Mesendoderm (in vitro differentiated cells): ENCODE data around the gene IL15.

Source experiments
- DNase-seq: peaks from one replicate; pipeline ENCODE4 v3.0.0; 2013
- H2AK5ac ChIP-seq: 2 replicates; pipeline ENCODE4 v1.6.1; 2013; ENCODE audit warnings: low read length, inconsistent platforms
- H2BK120ac ChIP-seq: 2 replicates; pipeline ENCODE4 v1.6.1; 2013; ENCODE audit warnings: low read depth, mild to moderate bottlenecking, low read length, moderate library complexity, mixed read lengths
- H2BK15ac ChIP-seq: replicated peaks from 2 replicates; pipeline ENCODE4 v1.6.1; 2013; ENCODE audit warnings: low read depth, mild to moderate bottlenecking, moderate library complexity
- H2BK5ac ChIP-seq: 2 replicates; pipeline ENCODE4 v1.6.1; 2013; ENCODE audit warnings: low read length, inconsistent platforms
- H3K18ac ChIP-seq: 2 replicates; pipeline ENCODE4 v1.6.1; 2013; ENCODE audit warnings: mild to moderate bottlenecking, low read length, mixed read lengths
- H3K23ac ChIP-seq: one replicate; pipeline ENCODE4 v1.6.1; 2013; ENCODE audit warnings: low read length
- H3K27ac ChIP-seq: 2 replicates; pipeline ENCODE4 v1.5.1; 2013; ENCODE audit warnings: low read depth, mild to moderate bottlenecking, inconsistent platforms, low read length, moderate library complexity
- H3K27me3 ChIP-seq: 2 replicates; pipeline ENCODE4 v1.6.1; 2013; ENCODE audit warnings: low read length, control low read depth, mild to moderate bottlenecking, inconsistent platforms; ENCODE audit not compliant: insufficient read depth, poor library complexity
- H3K36me3 ChIP-seq: 2 replicates; pipeline ENCODE4 v1.6.1; 2013; ENCODE audit warnings: low read length, inconsistent platforms; ENCODE audit not compliant: control insufficient read depth, insufficient read depth
- H3K4ac ChIP-seq: one replicate; pipeline ENCODE4 v1.6.1; 2013; ENCODE audit warnings: low read depth, mild to moderate bottlenecking, low read length, moderate library complexity
- H3K4me1 ChIP-seq: 2 replicates; pipeline ENCODE4 v1.6.1; 2013; ENCODE audit warnings: low read depth, low read length, inconsistent platforms; ENCODE audit not compliant: control insufficient read depth
- H3K4me2 ChIP-seq: 2 replicates; pipeline ENCODE4 v1.6.1; 2013; ENCODE audit warnings: low read length
- H3K4me3 ChIP-seq: 2 replicates; pipeline ENCODE4 v1.5.1; 2013; ENCODE audit warnings: mild to moderate bottlenecking, low read length
- H3K56ac ChIP-seq: one replicate; pipeline ENCODE4 v1.6.1; 2013; ENCODE audit warnings: low read length
- H3K79me1 ChIP-seq: 2 replicates; pipeline ENCODE4 v1.6.1; 2013; ENCODE audit warnings: low read length, inconsistent platforms
- H3K79me2 ChIP-seq: 2 replicates; pipeline ENCODE4 v1.6.1; 2013; ENCODE audit warnings: mild to moderate bottlenecking, low read length; ENCODE audit not compliant: control insufficient read depth, insufficient read depth
- H3K9ac ChIP-seq: 2 replicates; pipeline ENCODE4 v1.6.1; 2013; ENCODE audit warnings: low read length, inconsistent platforms
- H4K5ac ChIP-seq: one replicate; pipeline ENCODE4 v1.6.1; 2013; ENCODE audit warnings: low read length
- H4K8ac ChIP-seq: one replicate; pipeline ENCODE4 v1.6.1; 2013; ENCODE audit warnings: low read depth, mild to moderate bottlenecking, control low read depth, low read length, moderate library complexity
- WGBS: extraction: QIAGEN DNeasy Blood & Tissue Kit; methylation state at CpG from one replicate; pipeline ENCODE4 v1.1.7; 2013; ENCODE audit warnings: low lambda C conversion rate, missing lambda C conversion rate; ENCODE audit not compliant: insufficient coverage; ENCODE audit errors: extremely low coverage; 5-methylcytosine and 5-hydroxymethylcytosine counted together

The IL15 gene

DNA sequence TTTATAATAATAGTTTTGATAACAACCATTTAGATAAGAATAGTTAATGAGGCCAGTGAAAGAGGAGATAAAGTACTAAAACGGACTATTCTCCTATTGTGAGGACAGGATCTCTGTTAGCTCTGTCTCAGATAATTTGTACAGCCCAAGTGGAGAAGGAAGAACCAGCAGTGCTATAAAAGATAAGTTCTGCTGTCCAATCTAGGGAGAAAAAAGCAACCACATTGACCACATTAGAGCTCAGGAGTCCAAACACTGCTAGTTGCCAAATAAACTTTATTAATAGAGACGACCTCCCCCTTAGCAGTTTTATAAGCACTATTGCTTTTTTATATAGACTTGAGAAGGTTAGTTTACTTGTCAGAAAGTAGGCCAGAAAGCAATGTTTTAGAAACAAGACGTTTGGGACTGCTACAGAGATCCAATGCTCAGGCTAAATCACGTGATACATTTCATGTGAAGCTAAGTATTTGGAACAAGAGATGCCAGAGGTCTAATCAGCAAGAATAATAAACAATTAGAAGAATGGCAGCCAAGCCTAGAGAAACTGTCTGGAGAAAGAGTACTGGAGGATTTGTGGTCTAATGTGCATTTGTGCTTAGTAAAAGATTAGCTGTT lies 15.9 kb downstream of the IL15 start:
- H2BK15ac ChIP-seq: no peak overlapping the region
- H3K36me3 ChIP-seq: no peaks in the 10 kb centered on the region
- H3K4me1 ChIP-seq: no peaks in the 10 kb centered on the region
- no peak overlapping the region for H4K5ac ChIP-seq
- DNase-seq: no peak
- no peaks in the 10 kb centered on the region for H3K79me1 ChIP-seq
- WGBS: no CpG with 5 or more reads among the region's 4 CpGs
- no peak overlapping the region for H2BK5ac ChIP-seq
- no peak overlapping the region for H3K23ac ChIP-seq
- H3K56ac ChIP-seq: no peak overlapping the region
- H2BK120ac ChIP-seq: no peak overlapping the region
- no peak overlapping the region for H2AK5ac ChIP-seq
- no peak overlapping the region for H4K8ac ChIP-seq
- no peak overlapping the region for H3K9ac ChIP-seq
- H3K4ac ChIP-seq: no peak overlapping the region
- no peak overlapping the region for H3K4me3 ChIP-seq
- no peaks in the 10 kb centered on the region for H3K79me2 ChIP-seq
- H3K4me2 ChIP-seq: no peak overlapping the region
- no peak overlapping the region for H3K18ac ChIP-seq
- H3K27me3 ChIP-seq: no peaks in the 10 kb centered on the region
- H3K27ac ChIP-seq: no peak overlapping the region

DNA sequence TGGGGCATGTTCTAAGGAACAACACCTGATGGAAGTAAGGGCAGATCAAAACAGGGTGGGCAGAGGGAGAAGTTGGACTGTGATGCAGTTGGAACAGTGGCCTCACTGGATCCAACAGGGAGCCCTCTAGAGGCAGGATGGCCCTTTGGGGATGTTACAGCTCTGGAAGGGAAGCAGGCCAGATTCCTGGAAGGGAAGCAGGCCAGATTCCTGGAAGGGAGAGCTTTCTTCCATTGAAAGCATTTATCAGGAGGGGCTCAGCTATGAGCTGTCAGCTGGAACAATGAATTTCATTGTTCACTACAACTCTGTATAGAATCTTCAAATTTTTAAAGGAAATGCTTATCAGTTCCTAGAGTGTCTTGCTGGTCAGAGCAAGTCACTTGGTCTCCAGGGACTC lies 17.7 kb downstream of the IL15 start:
- Histone ChIP-seq H3K18ac (no peak overlapping the region), H2BK5ac (no peak overlapping the region), H3K4me2 (no peak overlapping the region), H3K27ac (no peak overlapping the region), H4K5ac (no peak overlapping the region), H3K27me3 (no peaks in the 10 kb centered on the region), H2BK120ac (no peak overlapping the region), H3K56ac (no peak overlapping the region), H3K4me3 (no peak overlapping the region), H3K79me1 (no peaks in the 10 kb centered on the region), H3K9ac (no peak overlapping the region), H3K4me1 (no peaks in the 10 kb centered on the region), H2AK5ac (no peak overlapping the region), H3K36me3 (no peaks in the 10 kb centered on the region), H3K23ac (no peak overlapping the region), H2BK15ac (no peak overlapping the region), H3K4ac (no peak overlapping the region), H3K79me2 (no peaks in the 10 kb centered on the region), H4K8ac (no peak overlapping the region)
- DNase-seq: peak; percentile 78

DNA sequence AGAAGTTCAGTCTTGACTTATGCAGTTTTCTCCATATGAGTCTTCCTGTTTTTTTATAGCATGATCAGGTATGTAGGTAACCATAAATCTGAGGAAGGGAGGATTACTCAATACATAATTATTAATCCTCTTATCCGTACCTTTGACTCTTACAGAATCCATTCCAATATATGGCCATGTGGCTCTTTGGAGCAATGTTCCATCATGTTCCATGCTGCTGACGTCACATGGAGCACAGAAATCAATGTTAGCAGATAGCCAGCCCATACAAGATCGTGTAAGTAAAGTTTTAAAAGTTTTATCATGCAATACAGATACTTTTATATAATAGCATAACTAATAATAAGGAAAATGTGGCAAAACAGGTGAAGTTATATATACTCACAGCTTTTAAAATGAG lies 19.6 kb downstream of the IL15 start:
- Histone ChIP-seq H3K27ac (no peak overlapping the region), H2AK5ac (no peak overlapping the region), H4K5ac (no peak overlapping the region), H2BK5ac (no peak overlapping the region), H3K4me1 (no peaks in the 10 kb centered on the region), H3K79me1 (no peaks in the 10 kb centered on the region), H2BK15ac (no peak overlapping the region), H3K4me3 (no peak overlapping the region), H3K9ac (no peak overlapping the region), H3K27me3 (no peaks in the 10 kb centered on the region), H4K8ac (no peak overlapping the region), H3K79me2 (no peaks in the 10 kb centered on the region), H2BK120ac (no peak overlapping the region), H3K36me3 (no peaks in the 10 kb centered on the region), H3K56ac (no peak overlapping the region), H3K18ac (no peak overlapping the region), H3K23ac (no peak overlapping the region), H3K4me2 (no peak overlapping the region), H3K4ac (no peak overlapping the region)
- no CpG with 5 or more reads among the region's 3 CpGs for WGBS
- DNase-seq: no peak

DNA sequence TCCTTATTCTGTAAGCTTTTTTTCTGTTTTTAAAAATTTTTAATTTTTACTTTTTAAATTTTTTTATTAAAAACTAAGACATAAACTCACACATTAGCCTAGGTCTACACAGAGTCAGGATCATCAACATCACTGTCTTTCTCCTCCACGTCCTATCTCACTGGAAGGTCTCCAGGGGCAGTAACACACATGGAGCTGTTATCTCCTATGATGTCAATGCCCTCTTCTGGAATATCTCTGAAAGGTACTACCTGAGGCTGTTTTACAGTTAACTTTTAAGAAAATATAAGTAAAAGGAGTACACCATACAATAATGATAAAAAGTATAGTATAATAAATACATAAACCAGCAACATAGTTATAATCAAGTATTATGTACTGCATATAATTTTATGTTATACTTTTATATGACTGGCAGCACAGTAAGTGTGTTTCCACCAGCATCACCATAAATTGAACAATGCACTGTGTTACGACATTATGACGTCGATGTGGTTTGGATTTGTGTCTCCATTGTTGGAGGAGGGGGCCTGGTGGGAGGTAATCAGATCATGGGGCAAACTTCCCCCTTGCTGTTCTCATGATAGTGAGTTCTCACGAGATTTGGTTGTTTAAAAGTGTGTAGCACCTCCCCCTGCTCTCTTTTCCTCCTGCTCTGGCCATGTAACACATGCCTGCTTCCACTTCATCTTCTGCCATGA lies 21.3 kb downstream of the IL15 start:
- Histone ChIP-seq H3K79me2 (no peaks in the 10 kb centered on the region), H3K36me3 (no peaks in the 10 kb centered on the region), H3K27me3 (no peaks in the 10 kb centered on the region), H2AK5ac (no peak overlapping the region), H2BK120ac (no peak overlapping the region), H3K9ac (no peak overlapping the region), H3K56ac (no peak overlapping the region), H2BK15ac (no peak overlapping the region), H3K4me2 (no peak overlapping the region), H3K23ac (no peak overlapping the region), H3K4me1 (no peaks in the 10 kb centered on the region), H2BK5ac (no peak overlapping the region), H3K27ac (no peak overlapping the region), H3K18ac (no peak overlapping the region), H4K5ac (no peak overlapping the region), H3K79me1 (no peaks in the 10 kb centered on the region), H3K4me3 (no peak overlapping the region), H3K4ac (no peak overlapping the region), H4K8ac (no peak overlapping the region)
- no CpG with 5 or more reads among the region's 5 CpGs for WGBS
- no peak for DNase-seq

DNA sequence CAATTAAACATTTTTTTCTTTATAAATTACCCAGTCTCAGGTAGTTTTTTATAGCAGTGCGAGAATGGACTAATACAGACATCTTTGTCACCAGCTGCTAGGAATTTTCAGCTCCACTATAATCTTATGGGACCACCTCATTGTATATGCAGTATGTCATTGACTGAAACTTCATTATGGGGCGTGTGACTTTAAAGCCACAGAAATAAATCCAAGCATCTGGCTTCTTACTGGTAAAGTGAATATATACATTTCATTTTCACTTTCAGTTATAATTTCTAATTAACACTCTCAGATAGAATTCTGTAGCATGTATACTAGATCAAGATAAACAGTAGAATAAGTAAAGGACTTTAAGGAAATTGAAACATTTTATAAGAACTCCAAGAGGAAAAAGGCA lies 21.9 kb downstream of the IL15 start:
- no peak overlapping the region for H3K4me2 ChIP-seq
- H4K8ac ChIP-seq: no peak overlapping the region
- H3K27me3 ChIP-seq: no peaks in the 10 kb centered on the region
- H2BK15ac ChIP-seq: no peak overlapping the region
- no peak for DNase-seq
- H3K18ac ChIP-seq: no peak overlapping the region
- H2AK5ac ChIP-seq: no peak overlapping the region
- H3K4me3 ChIP-seq: no peak overlapping the region
- no peak overlapping the region for H2BK5ac ChIP-seq
- H3K79me2 ChIP-seq: no peaks in the 10 kb centered on the region
- no peak overlapping the region for H4K5ac ChIP-seq
- WGBS: no CpG with 5 or more reads among the region's 2 CpGs
- H3K56ac ChIP-seq: no peak overlapping the region
- no peak overlapping the region for H3K4ac ChIP-seq
- H3K9ac ChIP-seq: no peak overlapping the region
- H2BK120ac ChIP-seq: no peak overlapping the region
- H3K36me3 ChIP-seq: no peaks in the 10 kb centered on the region
- H3K4me1 ChIP-seq: no peaks in the 10 kb centered on the region
- H3K23ac ChIP-seq: no peak overlapping the region
- H3K79me1 ChIP-seq: no peaks in the 10 kb centered on the region
- H3K27ac ChIP-seq: no peak overlapping the region

DNA sequence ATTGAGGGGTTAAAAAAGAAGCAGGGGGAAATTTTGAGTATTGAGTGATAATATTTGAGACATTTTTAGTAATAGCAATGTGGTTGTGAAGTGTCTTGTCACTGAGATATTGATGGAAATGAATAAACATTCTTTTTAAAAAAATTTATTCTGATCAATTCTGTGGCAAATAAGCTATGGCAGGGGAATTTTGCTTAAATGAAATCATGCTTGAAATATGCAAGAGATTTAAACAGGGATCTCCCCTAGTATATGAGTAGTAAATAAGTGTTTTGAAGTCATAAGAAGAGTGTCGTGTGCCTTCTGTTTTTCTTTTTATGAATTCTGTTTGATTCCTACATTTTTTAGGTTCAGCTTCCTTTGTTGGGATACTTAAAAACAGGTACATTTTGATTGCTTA lies 23.2 kb downstream of the IL15 start:
- WGBS: no CpG with 5 or more reads among the region's 1 CpG
- no peaks in the 10 kb centered on the region for H3K36me3 ChIP-seq

More for the DNA sequence above, 23.2 kb downstream of the IL15 start:
- Histone ChIP-seq H3K4me2 (no peak overlapping the region), H4K8ac (no peak overlapping the region), H3K18ac (no peak overlapping the region), H3K23ac (no peak overlapping the region), H4K5ac (no peak overlapping the region), H3K4ac (no peak overlapping the region), H3K79me1 (no peaks in the 10 kb centered on the region), H3K9ac (no peak overlapping the region), H2BK120ac (no peak overlapping the region), H2AK5ac (no peak overlapping the region), H3K56ac (no peak overlapping the region), H3K4me3 (no peak overlapping the region), H3K4me1 (no peaks in the 10 kb centered on the region), H2BK15ac (no peak overlapping the region), H3K27me3 (no peaks in the 10 kb centered on the region), H3K27ac (no peak overlapping the region), H2BK5ac (no peak overlapping the region), H3K79me2 (no peaks in the 10 kb centered on the region)
- no peak for DNase-seq
